ENCODE results near the gene CNKSR3.
"Not testable (repeated sequence)": the region's sequence is repeated elsewhere in the genome, so short reads cannot be mapped to it uniquely, and the experiment has no call there.

The CNKSR3 gene

GRCh38 chr6:154510144-154510905 lies at the start of gene CNKSR3:
Gene CNKSR3 (minus strand): TSS chr6:154510685. CDS start chr6:154510114, 571 bp downstream.
- DNase-seq = peak; percentile 20

- no peak for DNase-seq
These were observed 48.5 kb upstream of the CNKSR3 start for GRCh38 chr6:154558984-154559383.

GRCh38 chr6:154558513-154558912 lies 48.0 kb upstream of the CNKSR3 start:
- no peak for DNase-seq

GRCh38 chr6:154555073-154555677 lies 44.7 kb upstream of the CNKSR3 start:
- DNase-seq = no peak

GRCh38 chr6:154554491-154554890 lies 44.0 kb upstream of the CNKSR3 start:
- no peak for DNase-seq

- no peak for DNase-seq
These were observed 40.3 kb upstream of the CNKSR3 start for GRCh38 chr6:154550779-154551178.

- no peak for DNase-seq
These were observed 38.7 kb upstream of the CNKSR3 start for GRCh38 chr6:154549179-154549578.

- DNase-seq = no peak
These were observed 37.8 kb upstream of the CNKSR3 start for GRCh38 chr6:154548130-154548830.

- DNase-seq = no peak
These were observed 33.1 kb upstream of the CNKSR3 start for GRCh38 chr6:154543628-154544027.

- no peak for DNase-seq
These were observed 32.3 kb upstream of the CNKSR3 start for GRCh38 chr6:154542747-154543146.

GRCh38 chr6:154541837-154542236 lies 31.4 kb upstream of the CNKSR3 start:
- DNase-seq = not testable (repeated sequence)

GRCh38 chr6:154539593-154540269 lies 29.2 kb upstream of the CNKSR3 start:
- DNase-seq = no peak

GRCh38 chr6:154538640-154539191 lies 28.2 kb upstream of the CNKSR3 start:
- no peak for DNase-seq

- no peak for DNase-seq
These were observed 27.2 kb upstream of the CNKSR3 start for GRCh38 chr6:154537511-154538325.

- DNase-seq = no peak
These were observed 26.5 kb upstream of the CNKSR3 start for GRCh38 chr6:154536999-154537398.

GRCh38 chr6:154536255-154536654 lies 25.8 kb upstream of the CNKSR3 start:
- DNase-seq = no peak

GRCh38 chr6:154535851-154536250 lies 25.4 kb upstream of the CNKSR3 start:
- DNase-seq = no peak

GRCh38 chr6:154535147-154535546 lies 24.7 kb upstream of the CNKSR3 start:
- no peak for DNase-seq

GRCh38 chr6:154534531-154534930 lies 24.0 kb upstream of the CNKSR3 start:
- DNase-seq = no peak

- no peak for DNase-seq
These were observed 21.9 kb upstream of the CNKSR3 start for GRCh38 chr6:154532426-154532825.

- no peak for DNase-seq
These were observed 19.5 kb upstream of the CNKSR3 start for GRCh38 chr6:154529957-154530356.

GRCh38 chr6:154528310-154528915 lies 17.9 kb upstream of the CNKSR3 start:
- no peak for DNase-seq

Measured in stimulated activated CD4-positive, alpha-beta T cell treated with anti-CD3 and anti-CD28 coated beads, Interleukin-1b, Interleukin-23, amount 100 ng/mL, for 48 hours (primary cell).